Measurements from ENCODE around the gene GABARAP. TPM values are rescaled to one million over a fixed set of nuclear protein-coding genes. Genes with fewer than 3 reads are reported as not detected.

The GABARAP gene
- total and polyA plus RNA-seq, 2 experiments from 2014 or later, result 327 to 1,031 TPM

DNA sequence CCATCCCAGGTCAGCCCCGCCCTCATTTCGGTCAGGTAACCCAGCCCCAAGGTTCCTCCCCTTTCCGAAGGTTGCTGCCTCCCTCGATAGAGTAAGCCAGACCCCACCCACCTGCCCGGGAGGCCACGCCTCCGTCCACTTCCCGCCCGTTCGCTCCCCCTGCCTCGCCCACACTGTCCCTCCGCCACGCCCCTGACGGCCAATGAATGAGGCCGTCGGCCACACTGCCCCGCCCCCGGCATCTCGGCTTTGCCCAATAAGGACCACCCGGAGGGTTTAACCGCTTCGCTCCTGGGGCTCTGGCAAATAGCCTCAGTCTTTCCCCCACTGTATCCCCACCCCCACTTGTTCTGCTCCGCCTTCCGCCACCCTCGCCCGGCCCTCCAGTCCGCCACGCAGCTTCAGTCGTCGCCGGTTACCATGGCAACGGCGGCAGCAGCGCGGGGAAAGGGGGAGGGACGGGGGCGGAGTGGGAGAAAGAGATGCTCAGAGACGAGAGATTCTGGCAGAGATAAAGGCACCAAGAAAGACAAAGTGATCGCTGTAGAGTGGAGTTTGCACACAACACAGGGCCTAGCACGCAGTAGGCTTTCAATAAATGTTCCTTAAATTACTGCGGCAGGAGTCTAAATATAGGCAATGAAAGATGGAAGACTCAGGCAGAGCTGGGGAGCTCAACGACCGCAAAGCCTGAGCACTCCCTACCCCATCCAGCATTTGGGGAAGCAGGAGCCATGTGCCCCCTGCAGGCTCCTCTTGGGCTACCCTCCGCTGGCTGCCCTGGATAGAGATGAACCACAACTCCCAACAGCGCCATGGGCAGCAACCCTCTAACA lies 27.7 kb downstream of the GABARAP start:
- peak; percentile 99 for DNase-seq (ENCODE audit: low spot score)
- Histone ChIP-seq H3K79me2 (peaks cover 60% of the 10 kb centered on the region), H3K36me3 (replicated peaks; ENCODE audit: insufficient read depth, low read depth) (no peaks in the 10 kb centered on the region), H3K4me1 (ENCODE audit: insufficient read depth) (peaks cover 34% of the 10 kb centered on the region), H3K27me3 (no peaks in the 10 kb centered on the region), H3K9me3 (ENCODE audit: low read depth) (no peaks in the 10 kb centered on the region), H2AFZ (no peak overlapping the region), H3K27ac (peak overlapping the region; percentile 75), H3K9me2 (replicated peaks; ENCODE audit: insufficient read depth) (no peaks in the 10 kb centered on the region), H3K4me2 (peak overlapping the region; percentile 80), H4K20me1 (ENCODE audit: insufficient read depth, poor library complexity, severe bottlenecking) (peaks cover 12% of the 10 kb centered on the region), H3K4me3 (peak overlapping the region; percentile 20)
- WGBS (ENCODE audit: low lambda C conversion rate, missing lambda C conversion rate), result under 1% methylated on average over 40 of the region's 45 CpGs
- TF ChIP-seq, protein P1, sequence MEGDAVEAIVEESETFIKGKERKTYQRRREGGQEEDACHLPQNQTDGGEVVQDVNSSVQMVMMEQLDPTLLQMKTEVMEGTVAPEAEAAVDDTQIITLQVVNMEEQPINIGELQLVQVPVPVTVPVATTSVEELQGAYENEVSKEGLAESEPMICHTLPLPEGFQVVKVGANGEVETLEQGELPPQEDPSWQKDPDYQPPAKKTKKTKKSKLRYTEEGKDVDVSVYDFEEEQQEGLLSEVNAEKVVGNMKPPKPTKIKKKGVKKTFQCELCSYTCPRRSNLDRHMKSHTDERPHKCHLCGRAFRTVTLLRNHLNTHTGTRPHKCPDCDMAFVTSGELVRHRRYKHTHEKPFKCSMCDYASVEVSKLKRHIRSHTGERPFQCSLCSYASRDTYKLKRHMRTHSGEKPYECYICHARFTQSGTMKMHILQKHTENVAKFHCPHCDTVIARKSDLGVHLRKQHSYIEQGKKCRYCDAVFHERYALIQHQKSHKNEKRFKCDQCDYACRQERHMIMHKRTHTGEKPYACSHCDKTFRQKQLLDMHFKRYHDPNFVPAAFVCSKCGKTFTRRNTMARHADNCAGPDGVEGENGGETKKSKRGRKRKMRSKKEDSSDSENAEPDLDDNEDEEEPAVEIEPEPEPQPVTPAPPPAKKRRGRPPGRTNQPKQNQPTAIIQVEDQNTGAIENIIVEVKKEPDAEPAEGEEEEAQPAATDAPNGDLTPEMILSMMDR (IDR thresholded peaks at IDR 0.05; ENCODE audit: poor library complexity), result peak; percentile 52
- TF ChIP-seq EZH2 (IDR thresholded peaks at IDR 0.05; ENCODE audit: borderline replicate concordance) (no peak), EZH2phosphoT487 (IDR thresholded peaks at IDR 0.05; ENCODE audit: low read depth, severe bottlenecking, unreplicated experiment) (no peak)

DNA sequence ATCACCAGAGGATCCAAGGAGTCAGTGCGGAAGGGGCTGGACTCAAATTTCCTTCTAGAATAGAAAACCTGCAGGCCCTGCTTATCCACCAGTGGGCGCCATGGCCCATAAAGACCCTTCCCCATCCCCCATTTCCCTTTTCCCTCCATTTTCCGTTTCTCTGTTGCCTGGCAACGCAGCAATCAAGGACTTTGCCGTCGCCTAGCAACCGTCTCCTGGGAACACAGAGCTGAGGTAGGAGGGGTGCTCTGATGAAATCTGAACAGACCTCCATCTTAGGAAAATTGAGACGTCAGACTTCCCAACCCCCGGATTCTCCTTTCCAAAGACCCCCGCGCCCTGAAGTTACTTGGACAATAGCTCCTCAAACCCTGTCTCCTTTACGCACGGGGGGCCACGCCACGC lies 28.4 kb downstream of the GABARAP start:
- Histone ChIP-seq H3K4me1 (ENCODE audit: insufficient read depth) (peaks cover 28% of the 10 kb centered on the region), H3K36me3 (replicated peaks; ENCODE audit: insufficient read depth, low read depth) (no peaks in the 10 kb centered on the region), H3K4me2 (peak overlapping the region; percentile 80), H3K9me3 (ENCODE audit: low read depth) (no peaks in the 10 kb centered on the region), H4K20me1 (ENCODE audit: insufficient read depth, poor library complexity, severe bottlenecking) (peaks cover 12% of the 10 kb centered on the region), H3K4me3 (peak overlapping the region; percentile 17), H3K27ac (peak overlapping the region; percentile 75), H3K9me2 (replicated peaks; ENCODE audit: insufficient read depth) (no peaks in the 10 kb centered on the region), H3K79me2 (peaks cover 54% of the 10 kb centered on the region), H2AFZ (no peak overlapping the region), H3K27me3 (no peaks in the 10 kb centered on the region)
- TF ChIP-seq EZH2phosphoT487 (IDR thresholded peaks at IDR 0.05; ENCODE audit: low read depth, severe bottlenecking, unreplicated experiment) (no peak), EZH2 (IDR thresholded peaks at IDR 0.05; ENCODE audit: borderline replicate concordance) (no peak)
- TF ChIP-seq, protein P1 (IDR thresholded peaks at IDR 0.05; ENCODE audit: poor library complexity), result peak; percentile 57
- peak; percentile 92 for DNase-seq (ENCODE audit: low spot score)
- 5% methylated on average over 15 of the region's 15 CpGs for WGBS (ENCODE audit: low lambda C conversion rate, missing lambda C conversion rate)

DNA sequence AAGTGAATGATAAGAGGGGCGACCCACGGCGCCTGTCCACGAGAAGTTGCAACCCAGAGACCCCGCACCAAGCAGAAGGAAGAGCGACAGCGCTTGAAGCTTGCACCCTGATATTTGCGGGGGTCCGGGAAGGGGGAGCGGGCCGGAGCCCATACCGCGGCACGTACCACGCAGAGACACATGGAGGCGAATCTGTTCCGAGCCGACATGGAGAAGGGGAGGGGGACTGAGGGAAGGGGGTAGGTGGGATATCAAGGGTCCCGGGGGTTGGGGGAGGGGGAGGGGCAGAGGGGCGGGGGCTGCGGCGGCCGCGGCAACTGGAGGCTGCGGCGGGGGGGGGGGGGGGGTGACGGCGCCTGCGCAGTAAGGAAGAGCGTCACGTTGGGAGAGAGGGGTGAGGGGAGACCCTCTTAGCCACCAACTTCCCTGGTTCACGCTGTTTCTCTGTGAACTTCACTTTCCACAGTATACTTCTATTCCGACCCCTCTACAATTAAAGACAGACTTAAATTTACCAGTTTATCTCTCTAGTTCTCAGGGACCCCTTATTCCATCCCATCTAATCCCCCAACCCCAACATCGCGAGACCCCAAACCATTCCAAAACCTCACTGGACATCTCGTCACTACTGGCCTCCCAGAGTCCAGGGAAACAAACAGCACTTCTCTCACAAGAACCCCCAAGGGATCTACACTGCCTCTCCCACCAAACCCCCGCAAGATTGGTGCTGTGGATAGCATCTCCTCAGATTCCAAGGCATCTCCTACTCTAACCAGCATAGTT lies 30.6 kb downstream of the GABARAP start:
- Histone ChIP-seq H3K4me3 (no peak overlapping the region), H3K27ac (no peak overlapping the region), H2AFZ (no peak overlapping the region), H3K4me2 (peak overlapping the region; percentile 67), H3K79me2 (peaks cover 40% of the 10 kb centered on the region), H3K9me3 (ENCODE audit: low read depth) (no peaks in the 10 kb centered on the region), H3K9me2 (replicated peaks; ENCODE audit: insufficient read depth) (no peaks in the 10 kb centered on the region), H3K4me1 (ENCODE audit: insufficient read depth) (peaks cover 14% of the 10 kb centered on the region), H3K36me3 (replicated peaks; ENCODE audit: insufficient read depth, low read depth) (no peaks in the 10 kb centered on the region), H4K20me1 (ENCODE audit: insufficient read depth, poor library complexity, severe bottlenecking) (peaks cover 18% of the 10 kb centered on the region), H3K27me3 (no peaks in the 10 kb centered on the region)
- TF ChIP-seq, protein P1 (IDR thresholded peaks at IDR 0.05; ENCODE audit: poor library complexity), result no peak
- no peak for TF ChIP-seq EZH2 (IDR thresholded peaks at IDR 0.05; ENCODE audit: borderline replicate concordance)
- TF ChIP-seq EZH2phosphoT487 (IDR thresholded peaks at IDR 0.05; ENCODE audit: low read depth, severe bottlenecking, unreplicated experiment), result no peak
- DNase-seq (ENCODE audit: low spot score), result no peak
- 36% methylated on average over 18 of the region's 37 CpGs for WGBS (ENCODE audit: low lambda C conversion rate, missing lambda C conversion rate)

All from hepatocyte (in vitro differentiated cells).